ENCODE results near the gene SHQ1.

GRCh38 chr3:72860846-72861245, 12.6 kb upstream of the SHQ1 start:
- TF ChIP-seq, protein P1, sequence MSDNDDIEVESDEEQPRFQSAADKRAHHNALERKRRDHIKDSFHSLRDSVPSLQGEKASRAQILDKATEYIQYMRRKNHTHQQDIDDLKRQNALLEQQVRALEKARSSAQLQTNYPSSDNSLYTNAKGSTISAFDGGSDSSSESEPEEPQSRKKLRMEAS (IDR thresholded peaks at IDR 0.05), result no peak
- TF ChIP-seq CTCF (IDR thresholded peaks at IDR 0.05 in 2 of 3, conservative IDR thresholded peaks at IDR 0.05 in 1 of 3; ENCODE audit: borderline replicate concordance in 1 of 3, insufficient read depth in 1 of 3, low read depth in 2 of 3, low read length in 2 of 3), result no peak
- TF ChIP-seq EZH2phosphoT487 (IDR thresholded peaks at IDR 0.05; ENCODE audit: borderline replicate concordance), result no peak
- no peak for TF ChIP-seq ZFX (IDR thresholded peaks at IDR 0.05)
- no peak for TF ChIP-seq REST (IDR thresholded peaks at IDR 0.05; ENCODE audit: low read depth)
- TF ChIP-seq ZNF274 (IDR thresholded peaks at IDR 0.05; ENCODE audit: low read depth, low read length), result no peak
- no peak for TF ChIP-seq POLR2A (IDR thresholded peaks at IDR 0.05; ENCODE audit: borderline replicate concordance, extremely low read depth, insufficient read depth, insufficient read length)
- no peak for TF ChIP-seq TCF7L2 (IDR thresholded peaks at IDR 0.05; ENCODE audit: borderline replicate concordance, extremely low read depth, insufficient read depth, insufficient read length)
- no peak for TF ChIP-seq POLR2AphosphoS5 (IDR thresholded peaks at IDR 0.05; ENCODE audit: low read depth, low read length)
- no peak for TF ChIP-seq EZH2 (IDR thresholded peaks at IDR 0.05)
- TF ChIP-seq, protein P2, sequence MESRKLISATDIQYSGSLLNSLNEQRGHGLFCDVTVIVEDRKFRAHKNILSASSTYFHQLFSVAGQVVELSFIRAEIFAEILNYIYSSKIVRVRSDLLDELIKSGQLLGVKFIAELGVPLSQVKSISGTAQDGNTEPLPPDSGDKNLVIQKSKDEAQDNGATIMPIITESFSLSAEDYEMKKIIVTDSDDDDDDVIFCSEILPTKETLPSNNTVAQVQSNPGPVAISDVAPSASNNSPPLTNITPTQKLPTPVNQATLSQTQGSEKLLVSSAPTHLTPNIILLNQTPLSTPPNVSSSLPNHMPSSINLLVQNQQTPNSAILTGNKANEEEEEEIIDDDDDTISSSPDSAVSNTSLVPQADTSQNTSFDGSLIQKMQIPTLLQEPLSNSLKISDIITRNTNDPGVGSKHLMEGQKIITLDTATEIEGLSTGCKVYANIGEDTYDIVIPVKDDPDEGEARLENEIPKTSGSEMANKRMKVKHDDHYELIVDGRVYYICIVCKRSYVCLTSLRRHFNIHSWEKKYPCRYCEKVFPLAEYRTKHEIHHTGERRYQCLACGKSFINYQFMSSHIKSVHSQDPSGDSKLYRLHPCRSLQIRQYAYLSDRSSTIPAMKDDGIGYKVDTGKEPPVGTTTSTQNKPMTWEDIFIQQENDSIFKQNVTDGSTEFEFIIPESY (IDR thresholded peaks at IDR 0.05; ENCODE audit: extremely low read depth, insufficient replicate concordance, low read length), result no peak
- no peak for TF ChIP-seq FOSL1 (IDR thresholded peaks at IDR 0.05; ENCODE audit: low read depth)
- no peak for TF ChIP-seq CEBPB (IDR thresholded peaks at IDR 0.05; ENCODE audit: low read depth)
- no peak for TF ChIP-seq SP1 (IDR thresholded peaks at IDR 0.05; ENCODE audit: low read depth)

All from HCT116 (cell line).